ENCODE data around the gene ANTKMT. TPM values are rescaled to one million over a fixed set of nuclear protein-coding genes. Genes with fewer than 3 reads are reported as not detected.

Gene ANTKMT
- polyA plus RNA-seq, 3 donors, result 8.4 to 11.0 (median 10.2) TPM

GRCh38 chr16:726188-726437 lies 5.2 kb downstream of the ANTKMT start:
- DNase-seq (ENCODE audit: low read depth in 3 of 3, low spot score in 2 of 3), result no peak

GRCh38 chr16:726438-727290 lies 5.7 kb downstream of the ANTKMT start, which contains the start of the genes CCDC78 and HAGHL:
TSS of gene CCDC78 (minus strand) at chr16:726443. CDS start at chr16:726367, 76 bp downstream.
TSS of gene HAGHL (plus strand) at chr16:727106. CDS start at chr16:727510, 404 bp downstream.
- no peak for DNase-seq (ENCODE audit: low read depth in 3 of 3, low spot score in 2 of 3)

- DNase-seq (ENCODE audit: low read depth in 3 of 3, low spot score in 2 of 3), result no peak
Measured at GRCh38 chr16:727291-727977, 6.5 kb downstream of the ANTKMT start.

GRCh38 chr16:728131-728889 lies 7.4 kb downstream of the ANTKMT start:
- DNase-seq (ENCODE audit: low read depth in 3 of 3, low spot score in 2 of 3), result no peak

GRCh38 chr16:728890-729744 lies 8.2 kb downstream of the ANTKMT start:
- DNase-seq (ENCODE audit: low read depth in 3 of 3, low spot score in 2 of 3), result no peak

- no peak for DNase-seq (ENCODE audit: low read depth in 3 of 3, low spot score in 2 of 3)
Measured at GRCh38 chr16:729768-730665, 9.1 kb downstream of the ANTKMT start.

- no peak for DNase-seq (ENCODE audit: low read depth in 3 of 3, low spot score in 2 of 3)
Measured at GRCh38 chr16:730666-731509, 9.9 kb downstream of the ANTKMT start.

- DNase-seq (ENCODE audit: low read depth in 3 of 3, low spot score in 2 of 3), result no peak
Measured at GRCh38 chr16:732332-732731, 11.4 kb downstream of the ANTKMT start.

- no peak for DNase-seq (ENCODE audit: low read depth in 3 of 3, low spot score in 2 of 3)
Measured at GRCh38 chr16:732936-733335, 12.0 kb downstream of the ANTKMT start.

- DNase-seq (ENCODE audit: low read depth in 3 of 3, low spot score in 2 of 3), result no peak
Measured at GRCh38 chr16:733382-734207, 12.6 kb downstream of the ANTKMT start.

GRCh38 chr16:734208-734980 lies 13.4 kb downstream of the ANTKMT start:
- DNase-seq (ENCODE audit: low read depth in 3 of 3, low spot score in 2 of 3), result no peak

GRCh38 chr16:734981-735881 lies 14.3 kb downstream of the ANTKMT start:
- DNase-seq (ENCODE audit: low read depth in 3 of 3, low spot score in 2 of 3), result no peak

- DNase-seq (ENCODE audit: low read depth in 3 of 3, low spot score in 2 of 3), result no peak
Measured at GRCh38 chr16:735982-736453, 15.1 kb downstream of the ANTKMT start.

- no peak for DNase-seq (ENCODE audit: low read depth in 3 of 3, low spot score in 2 of 3)
Measured at GRCh38 chr16:736936-737481, 16.1 kb downstream of the ANTKMT start.

Data from right renal cortex interstitium (tissue), 3 donors.